ENCODE results near the gene ZBTB21. TPM values are rescaled to one million over a fixed set of nuclear protein-coding genes. Genes with fewer than 3 reads are reported as not detected.

The ZBTB21 gene
- total RNA-seq, 4 donors from 2014 or later = 6.1 to 20.4 (median 14.1) TPM

- TF ChIP-seq CTCF (IDR thresholded peaks at IDR 0.05) (no peak), POLR2A (IDR thresholded peaks at IDR 0.05) (no peak)
- no peaks in the 10 kb centered on the region for H3K27me3 ChIP-seq
- no peaks in the 10 kb centered on the region for H3K36me3 ChIP-seq
- no peaks in the 10 kb centered on the region for H3K4me1 ChIP-seq
- DNase-seq = no peak
- H3K9me3 ChIP-seq = no peaks in the 10 kb centered on the region
- no peak overlapping the region for H3K4me3 ChIP-seq
- H3K27ac ChIP-seq = no peak overlapping the region
Observed at GRCh38 chr21:42025376-42026081, 15.4 kb upstream of the ZBTB21 start.

- H3K36me3 ChIP-seq = no peaks in the 10 kb centered on the region
- no peak for DNase-seq
- no peak for TF ChIP-seq CTCF (IDR thresholded peaks at IDR 0.05)
- TF ChIP-seq POLR2A (IDR thresholded peaks at IDR 0.05) = no peak
- H3K4me1 ChIP-seq = no peaks in the 10 kb centered on the region
- H3K4me3 ChIP-seq = no peak overlapping the region
- no peaks in the 10 kb centered on the region for H3K9me3 ChIP-seq
- H3K27ac ChIP-seq = no peak overlapping the region
- H3K27me3 ChIP-seq = no peaks in the 10 kb centered on the region
Observed at GRCh38 chr21:42022906-42023305, 12.7 kb upstream of the ZBTB21 start.

DNA sequence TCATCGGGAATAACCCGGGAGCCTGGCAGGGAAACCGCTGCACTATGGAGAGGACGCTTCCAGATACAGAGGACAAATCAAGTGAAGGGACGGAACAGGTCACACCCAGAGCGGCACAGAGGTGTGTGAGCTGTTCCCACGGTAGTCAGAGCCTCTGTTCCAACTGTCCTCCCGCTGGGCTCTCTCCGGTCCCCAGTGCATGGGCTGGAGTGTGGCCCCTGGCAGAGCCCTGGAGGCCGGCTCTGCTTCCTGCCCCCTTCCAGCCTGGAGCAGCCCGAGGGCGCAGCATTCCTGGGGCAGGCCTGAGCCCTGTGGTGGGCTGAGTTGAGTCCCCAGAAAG lies 11.9 kb upstream of the ZBTB21 start:
- H3K4me3 ChIP-seq = no peak overlapping the region
- H3K27ac ChIP-seq = no peak overlapping the region
- no peak for DNase-seq
- no peaks in the 10 kb centered on the region for H3K9me3 ChIP-seq
- no peak for TF ChIP-seq CTCF (IDR thresholded peaks at IDR 0.05)
- TF ChIP-seq POLR2A (IDR thresholded peaks at IDR 0.05) = no peak
- no peaks in the 10 kb centered on the region for H3K4me1 ChIP-seq
- no peaks in the 10 kb centered on the region for H3K27me3 ChIP-seq
- H3K36me3 ChIP-seq = no peaks in the 10 kb centered on the region

- TF ChIP-seq CTCF (IDR thresholded peaks at IDR 0.05) = no peak
- TF ChIP-seq POLR2A (IDR thresholded peaks at IDR 0.05) = no peak
- H3K27ac ChIP-seq = no peak overlapping the region
- DNase-seq = no peak
Observed at GRCh38 chr21:42021371-42022090, 11.4 kb upstream of the ZBTB21 start.

GRCh38 chr21:42019706-42020105 lies 9.5 kb upstream of the ZBTB21 start:
- H3K27ac ChIP-seq = no peak overlapping the region
- H3K9me3 ChIP-seq = no peaks in the 10 kb centered on the region
- no peaks in the 10 kb centered on the region for H3K36me3 ChIP-seq
- H3K4me1 ChIP-seq = no peaks in the 10 kb centered on the region
- TF ChIP-seq CTCF (IDR thresholded peaks at IDR 0.05) = no peak
- no peak for TF ChIP-seq POLR2A (IDR thresholded peaks at IDR 0.05)
- H3K4me3 ChIP-seq = no peak overlapping the region
- DNase-seq = no peak
- H3K27me3 ChIP-seq = no peaks in the 10 kb centered on the region

More at GRCh38 chr21:42021371-42022090, 11.4 kb upstream of the ZBTB21 start:
- Histone ChIP-seq H3K36me3 (no peaks in the 10 kb centered on the region), H3K9me3 (no peaks in the 10 kb centered on the region), H3K4me3 (no peak overlapping the region), H3K4me1 (no peaks in the 10 kb centered on the region), H3K27me3 (no peaks in the 10 kb centered on the region)
